Measurements from ENCODE around the gene IFIT1B.
"Not testable (repeated sequence)": the region's sequence is repeated elsewhere in the genome, so short reads cannot be mapped to it uniquely, and the experiment has no call there.

The IFIT1B gene, protein sequence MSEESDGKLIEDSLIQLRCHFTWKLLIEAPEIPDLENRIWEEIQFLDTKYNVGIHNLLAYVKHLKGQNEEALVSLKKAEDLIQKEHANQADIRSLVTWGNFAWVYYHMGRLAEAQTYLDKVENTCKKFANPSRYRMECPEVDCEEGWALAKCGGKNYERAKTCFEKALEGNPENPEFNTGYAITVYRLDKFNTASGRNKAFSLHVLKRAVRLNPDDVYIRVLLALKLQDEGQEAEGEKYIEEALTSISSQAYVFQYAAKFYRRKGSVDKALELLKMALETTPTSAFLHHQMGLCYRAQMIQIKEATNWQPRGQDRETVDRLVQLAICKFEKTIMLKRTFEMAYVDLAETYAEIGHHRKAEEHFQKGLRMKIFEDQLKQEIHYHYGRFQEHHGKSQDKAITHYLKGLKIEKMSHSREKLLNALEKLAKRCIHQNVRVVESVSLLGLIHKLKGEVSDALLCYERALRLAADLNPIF

DNA sequence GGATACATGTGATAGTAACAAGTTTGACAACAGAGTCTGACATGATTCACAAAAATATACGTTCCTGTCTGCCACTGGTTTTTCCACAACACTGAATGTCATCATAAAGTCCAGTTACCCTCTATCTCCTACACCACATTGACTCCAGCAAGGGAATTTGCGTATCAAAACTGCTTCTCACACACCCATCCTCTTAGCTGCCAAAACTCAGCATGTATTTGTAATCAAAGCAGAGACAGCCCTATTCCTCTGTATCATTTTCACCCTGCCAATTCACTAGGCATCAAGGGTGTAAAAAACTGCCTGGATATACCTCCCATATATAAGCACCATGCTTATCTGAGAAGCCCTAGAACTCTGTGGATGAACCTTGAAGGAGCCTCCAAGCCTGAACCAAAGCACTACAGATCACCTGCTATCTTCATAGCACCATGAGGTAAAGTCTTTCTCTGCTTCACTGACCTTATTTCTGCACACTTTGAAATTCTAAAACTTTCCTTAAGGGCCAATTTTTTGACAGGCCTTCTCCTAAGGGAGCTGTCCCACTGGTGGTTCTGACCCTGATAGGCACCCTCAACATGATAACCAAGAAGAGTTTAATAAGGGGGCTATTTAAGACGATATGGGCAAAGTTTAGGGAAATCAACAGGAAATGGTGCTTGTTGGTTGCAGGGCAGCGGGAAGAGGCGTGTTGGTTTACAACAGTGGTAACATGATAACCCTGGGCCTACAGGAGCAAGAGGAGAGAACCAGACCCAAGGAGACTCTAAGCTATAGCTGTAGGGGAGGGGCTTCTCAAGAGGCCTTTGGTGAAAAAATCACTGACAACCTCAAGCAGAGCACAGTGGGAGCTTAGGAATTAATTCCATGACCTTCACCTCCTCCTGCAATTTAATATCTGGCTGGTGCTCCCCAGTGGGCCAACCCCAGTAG is at the start of gene IFIT1B:
IFIT1B (plus strand) TSS at position 352 of the 933 bp plus-strand sequence; CDS start at position 432, 80 bp downstream.
- no peak for DNase-seq (ENCODE audit: low read depth, low spot score)

DNA sequence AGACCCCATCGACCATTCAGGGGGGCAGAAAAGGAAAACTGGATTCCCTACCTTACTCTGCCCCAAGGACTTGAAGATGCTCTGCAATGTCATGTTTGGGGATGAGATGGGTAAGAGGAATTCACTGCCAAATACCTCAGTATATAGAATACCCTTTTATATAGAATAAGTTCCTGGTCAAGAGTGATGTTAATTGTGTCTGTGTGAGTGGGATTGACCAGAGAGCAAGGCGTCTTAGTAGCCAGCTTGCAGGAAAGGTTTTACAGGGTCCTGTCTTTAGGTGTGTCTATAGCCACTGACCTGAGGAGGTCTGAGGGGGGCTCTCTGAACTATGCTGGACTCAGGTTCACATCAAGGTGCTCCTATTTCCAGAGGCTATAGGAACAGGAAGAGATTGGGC is 48.7 kb upstream of the IFIT1B start:
- no peak for DNase-seq (ENCODE audit: low read depth, low spot score)

DNA sequence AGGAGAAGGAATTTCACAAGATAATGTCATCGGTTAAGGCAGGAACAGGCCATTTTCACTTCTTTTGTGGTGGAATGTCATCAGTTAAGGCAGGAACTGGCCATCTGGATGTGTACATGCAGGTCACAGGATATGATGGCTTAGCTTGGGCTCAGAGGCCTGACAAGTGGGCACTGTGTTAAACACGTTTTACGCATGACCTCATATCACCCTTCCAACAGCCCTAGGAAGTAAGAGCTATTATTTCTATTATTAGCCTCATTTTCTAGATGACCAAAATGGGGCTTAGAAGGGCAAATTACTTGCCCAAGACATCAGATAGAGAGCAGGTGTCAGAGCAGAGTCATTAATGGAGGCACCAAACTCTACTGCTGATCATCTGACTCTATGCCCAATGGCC is 47.8 kb upstream of the IFIT1B start:
- DNase-seq (ENCODE audit: low read depth, low spot score): not testable (repeated sequence)

DNA sequence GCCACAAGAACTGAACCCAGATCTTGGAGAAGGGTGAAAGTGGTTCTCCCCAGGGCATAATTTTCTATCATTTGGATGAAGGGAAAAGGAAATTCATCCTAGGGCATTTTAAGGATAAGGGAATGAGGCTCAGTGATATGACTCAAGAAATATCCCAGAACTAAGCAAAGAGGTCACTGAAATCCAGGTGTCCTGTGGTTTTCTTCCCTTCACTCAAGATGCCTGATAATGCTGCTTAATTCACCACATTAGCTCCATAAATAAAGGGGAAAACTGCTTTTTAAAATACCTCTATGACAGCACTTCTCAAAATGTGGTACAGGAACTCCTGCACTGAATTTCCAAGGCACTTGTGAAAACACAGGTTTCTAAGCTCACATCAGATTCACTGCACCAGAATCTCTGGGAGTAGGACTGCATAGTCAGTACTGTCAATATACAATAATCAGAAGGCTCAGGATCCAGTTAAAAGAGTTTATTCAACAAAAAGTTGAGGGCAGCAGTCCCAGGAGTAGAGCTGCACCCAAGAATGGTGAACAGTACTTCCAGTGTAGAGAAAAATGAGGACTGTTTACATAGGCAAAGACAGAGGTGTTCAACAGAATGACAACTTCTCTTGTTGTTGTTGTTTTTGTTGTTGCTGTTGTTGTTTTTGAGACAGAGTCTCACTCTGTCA is 47.2 kb upstream of the IFIT1B start:
- DNase-seq (ENCODE audit: low read depth, low spot score): no peak

DNA sequence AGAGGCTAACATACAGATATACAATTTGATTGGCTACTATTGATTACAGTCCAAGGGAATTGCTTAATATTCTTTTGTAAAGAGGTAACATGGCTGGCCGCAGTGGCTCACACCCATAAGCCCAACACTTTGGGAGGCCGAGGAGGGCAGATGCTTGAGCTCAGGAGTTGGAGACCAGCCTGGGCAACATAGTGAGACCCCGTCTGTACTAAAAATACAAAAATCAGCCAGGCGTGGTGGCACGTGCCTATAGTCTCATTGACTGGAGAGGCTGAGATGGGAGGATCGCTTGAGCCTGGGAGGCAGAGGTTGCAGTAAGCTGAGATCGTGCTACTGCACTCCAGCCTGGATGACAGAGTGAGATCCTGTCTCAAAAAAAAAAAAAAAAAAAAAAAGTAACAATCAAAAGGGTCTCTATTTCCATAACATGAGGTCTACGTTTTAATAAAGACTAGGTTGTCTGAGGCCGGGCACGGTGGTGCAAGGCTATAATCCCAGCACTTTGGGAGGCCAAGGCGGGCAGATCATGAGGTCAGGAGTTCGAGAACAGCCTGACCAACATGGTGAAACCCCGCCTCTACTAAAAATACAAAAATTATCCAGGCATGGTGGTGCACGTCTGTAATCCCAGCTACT is 46.3 kb upstream of the IFIT1B start:
- DNase-seq (ENCODE audit: low read depth, low spot score): not testable (repeated sequence)

DNA sequence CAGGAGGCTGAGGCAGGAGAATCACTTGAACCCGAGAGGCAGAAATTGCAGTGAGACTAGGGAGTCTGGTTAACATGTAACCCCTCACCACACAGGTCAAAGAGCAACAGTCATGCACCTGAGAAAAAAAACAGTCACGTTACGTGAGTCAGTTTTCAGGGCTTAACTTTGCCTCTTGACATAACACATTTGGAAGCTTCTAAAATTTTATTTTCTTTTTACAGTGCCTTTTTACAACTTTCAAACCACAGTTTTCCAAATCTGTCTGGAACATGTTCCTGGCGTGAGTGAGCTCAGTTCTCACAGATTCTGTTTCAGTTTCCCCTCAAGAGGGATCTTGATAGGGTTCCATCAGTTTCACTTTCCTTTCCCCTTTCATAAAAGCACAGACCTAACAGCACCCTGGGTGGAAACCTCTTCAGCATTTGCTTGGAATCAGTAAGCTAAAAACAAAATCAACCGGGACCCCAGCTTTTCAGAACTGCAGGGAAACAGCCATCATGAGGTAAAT is 45.7 kb upstream of the IFIT1B start:
- no peak for DNase-seq (ENCODE audit: low read depth, low spot score)

DNA sequence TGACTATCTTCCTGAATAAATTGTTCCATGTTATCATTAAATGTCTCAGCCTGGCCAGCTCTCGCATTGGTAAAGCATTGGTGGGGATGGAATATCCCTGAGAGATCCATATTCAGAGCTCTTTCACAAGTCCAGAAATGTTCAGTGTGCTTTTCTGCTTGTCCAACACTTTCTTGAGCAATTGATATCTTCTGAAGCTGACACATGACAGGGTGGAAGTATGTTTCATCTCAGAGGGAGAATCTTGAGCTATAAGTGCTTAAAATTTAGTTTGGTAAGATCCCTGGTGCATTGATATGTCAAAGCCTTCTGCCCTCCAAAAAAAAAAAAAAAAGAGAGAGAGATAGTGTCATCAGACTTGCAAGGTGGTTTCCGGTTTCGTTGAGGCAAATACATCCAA is 42.6 kb upstream of the IFIT1B start:
- no peak for DNase-seq (ENCODE audit: low read depth, low spot score)

DNA sequence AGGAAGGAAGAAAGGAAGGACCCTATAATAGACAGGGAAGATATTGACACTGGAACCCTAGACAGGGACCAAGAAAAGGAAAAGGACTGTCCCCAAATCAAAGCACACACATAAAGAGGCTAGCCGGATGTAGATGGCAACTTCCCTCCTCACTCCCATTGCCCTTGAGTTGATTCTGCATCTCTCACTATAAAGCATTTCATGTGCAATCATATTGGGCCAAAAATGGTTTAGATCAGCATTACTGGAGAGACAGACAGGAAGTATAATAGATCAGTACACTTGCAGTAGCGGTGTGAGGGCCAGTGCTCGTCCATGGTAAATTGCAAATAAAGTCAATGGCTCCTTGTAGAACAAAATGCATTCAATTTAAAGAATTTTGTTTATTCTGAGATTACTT is 41.6 kb upstream of the IFIT1B start:
- no peak for DNase-seq (ENCODE audit: low read depth, low spot score)

DNA sequence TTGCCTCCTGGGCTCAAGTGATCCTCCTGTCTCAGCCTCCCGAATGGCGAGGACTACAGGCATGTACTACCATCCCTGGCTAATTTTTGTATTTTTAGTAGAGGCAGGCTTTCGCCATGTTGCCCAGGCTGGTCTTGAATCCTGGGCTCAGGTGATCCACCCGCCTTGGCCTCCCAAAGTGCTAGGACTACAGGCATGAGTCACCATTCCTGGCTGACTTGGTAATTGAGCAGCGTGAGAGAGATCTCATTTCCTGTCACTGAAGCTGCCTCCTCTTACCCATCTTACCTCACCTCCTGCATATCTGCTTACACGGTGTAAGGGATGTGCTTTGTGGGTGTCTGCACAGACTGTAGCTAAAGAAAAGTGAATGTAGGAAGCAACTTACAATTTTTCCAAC is 40.4 kb upstream of the IFIT1B start:
- DNase-seq (ENCODE audit: low read depth, low spot score): no peak

DNA sequence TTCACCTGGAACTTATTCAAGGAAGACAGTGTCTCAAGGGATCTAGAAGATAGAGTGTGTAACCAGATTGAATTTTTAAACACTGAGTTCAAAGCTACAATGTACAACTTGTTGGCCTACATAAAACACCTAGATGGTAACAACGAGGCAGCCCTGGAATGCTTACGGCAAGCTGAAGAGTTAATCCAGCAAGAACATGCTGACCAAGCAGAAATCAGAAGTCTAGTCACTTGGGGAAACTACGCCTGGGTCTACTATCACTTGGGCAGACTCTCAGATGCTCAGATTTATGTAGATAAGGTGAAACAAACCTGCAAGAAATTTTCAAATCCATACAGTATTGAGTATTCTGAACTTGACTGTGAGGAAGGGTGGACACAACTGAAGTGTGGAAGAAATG is 39.1 kb upstream of the IFIT1B start:
- DNase-seq (ENCODE audit: low read depth, low spot score): no peak

DNA sequence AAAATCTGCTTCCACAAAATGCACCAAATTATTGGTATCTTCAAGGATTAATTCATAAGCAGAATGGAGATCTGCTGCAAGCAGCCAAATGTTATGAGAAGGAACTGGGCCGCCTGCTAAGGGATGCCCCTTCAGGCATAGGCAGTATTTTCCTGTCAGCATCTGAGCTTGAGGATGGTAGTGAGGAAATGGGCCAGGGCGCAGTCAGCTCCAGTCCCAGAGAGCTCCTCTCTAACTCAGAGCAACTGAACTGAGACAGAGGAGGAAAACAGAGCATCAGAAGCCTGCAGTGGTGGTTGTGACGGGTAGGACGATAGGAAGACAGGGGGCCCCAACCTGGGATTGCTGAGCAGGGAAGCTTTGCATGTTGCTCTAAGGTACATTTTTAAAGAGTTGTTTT is 38.0 kb upstream of the IFIT1B start:
- no peak for DNase-seq (ENCODE audit: low read depth, low spot score)

DNA sequence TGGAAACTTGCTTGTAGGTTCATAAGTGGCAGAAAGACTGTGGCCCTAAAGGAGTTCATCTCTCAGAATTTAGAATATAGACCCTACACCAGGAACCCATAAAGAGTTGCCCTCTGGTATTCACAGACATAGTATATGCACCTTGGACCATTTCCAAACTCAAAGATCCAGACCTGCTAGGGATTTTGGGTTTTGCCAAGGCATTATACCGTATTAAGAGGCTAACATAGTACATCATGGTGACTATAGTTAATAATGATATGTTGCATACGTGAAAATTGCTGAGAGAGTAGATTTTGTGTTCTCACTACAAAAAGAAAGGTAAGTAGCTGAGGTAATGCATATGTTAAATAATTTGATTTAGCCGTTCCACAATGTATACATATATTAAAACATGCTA is 36.2 kb upstream of the IFIT1B start:
- DNase-seq (ENCODE audit: low read depth, low spot score): no peak

DNA sequence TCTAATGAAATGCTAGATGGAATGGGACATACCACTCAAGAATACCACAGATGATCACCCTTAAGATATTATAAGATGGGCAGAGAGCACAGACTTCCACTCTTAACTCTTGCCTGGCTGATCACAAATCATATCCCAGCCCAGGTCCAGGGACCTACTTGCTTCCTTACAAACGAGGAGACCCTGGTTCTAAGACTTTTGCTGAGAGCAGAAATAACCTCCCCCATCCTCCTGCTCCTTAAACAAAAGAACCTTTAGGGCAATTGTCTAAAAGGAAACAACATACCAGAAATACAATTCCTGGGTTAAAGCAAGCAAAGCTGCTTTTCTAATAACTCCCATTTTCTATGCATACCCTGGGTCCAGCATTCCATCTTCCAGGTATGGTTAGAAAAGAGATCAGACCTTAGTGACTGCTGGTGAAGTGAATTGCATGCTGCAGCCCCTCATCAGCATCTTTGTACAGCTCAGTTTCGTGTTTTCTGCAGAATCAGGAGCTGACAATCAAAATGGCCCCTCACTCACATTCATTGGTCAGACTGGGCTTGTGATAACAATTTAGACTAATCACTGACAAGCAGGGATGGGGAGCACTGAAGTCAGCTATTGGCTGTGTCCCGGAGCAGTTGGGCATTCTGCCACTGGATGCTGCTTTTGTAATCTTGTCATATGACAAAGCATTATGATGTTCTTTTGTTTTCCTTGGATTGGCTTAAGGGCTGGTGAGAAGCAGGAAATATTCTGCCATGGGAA is 35.5 kb upstream of the IFIT1B start:
- no peak for DNase-seq (ENCODE audit: low read depth, low spot score)

DNA sequence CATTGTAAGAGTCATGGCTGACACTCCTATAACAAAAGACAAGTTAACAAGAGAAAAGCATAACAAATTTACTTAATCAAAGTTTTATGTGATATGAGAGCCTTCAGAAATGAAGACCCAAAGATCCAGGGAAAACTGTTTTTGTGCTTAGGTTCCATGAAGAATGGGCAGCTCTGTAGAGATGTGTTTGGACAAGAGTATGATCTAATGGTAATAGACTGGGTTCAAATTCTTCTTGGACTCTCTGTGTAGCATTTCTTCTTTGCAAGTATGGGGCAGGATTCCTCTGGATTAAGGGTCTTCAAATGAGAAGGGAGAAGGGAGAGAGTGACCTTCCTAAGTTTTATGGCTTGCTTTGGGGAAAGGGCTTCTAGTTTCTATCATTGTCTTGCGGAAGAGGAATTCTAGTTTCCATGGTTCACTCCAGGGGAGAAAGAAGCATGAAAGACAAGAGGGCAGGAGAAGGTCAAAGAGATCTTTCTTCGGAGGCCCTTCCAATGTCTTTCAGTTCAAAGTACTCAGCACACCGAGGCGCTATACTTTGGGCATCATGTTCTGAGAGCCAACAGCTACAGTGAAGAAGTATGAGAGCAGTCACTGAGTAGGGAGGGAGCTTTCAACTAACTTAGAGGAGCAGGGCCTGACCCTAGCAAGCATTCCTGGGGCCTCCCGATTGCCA is 34.6 kb upstream of the IFIT1B start:
- no peak for DNase-seq (ENCODE audit: low read depth, low spot score)

DNA sequence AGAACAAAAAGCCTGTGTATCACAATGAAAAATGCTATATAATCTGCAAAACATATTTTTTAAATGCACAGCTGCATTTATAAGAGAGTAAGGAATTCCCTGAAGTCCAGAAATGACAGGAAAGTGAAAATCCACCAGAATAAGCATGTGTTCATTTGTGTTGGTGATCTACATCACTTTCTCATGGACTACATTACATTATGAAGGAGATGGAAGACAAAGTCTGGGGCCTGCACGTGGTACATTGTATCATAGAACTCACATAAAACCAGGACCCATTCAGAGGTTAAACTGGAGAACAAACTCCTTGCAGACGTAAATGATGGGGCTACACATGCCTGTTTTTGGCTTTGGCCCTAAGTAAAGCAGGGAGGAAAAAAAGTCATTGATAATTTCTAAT is 33.7 kb upstream of the IFIT1B start:
- no peak for DNase-seq (ENCODE audit: low read depth, low spot score)

DNA sequence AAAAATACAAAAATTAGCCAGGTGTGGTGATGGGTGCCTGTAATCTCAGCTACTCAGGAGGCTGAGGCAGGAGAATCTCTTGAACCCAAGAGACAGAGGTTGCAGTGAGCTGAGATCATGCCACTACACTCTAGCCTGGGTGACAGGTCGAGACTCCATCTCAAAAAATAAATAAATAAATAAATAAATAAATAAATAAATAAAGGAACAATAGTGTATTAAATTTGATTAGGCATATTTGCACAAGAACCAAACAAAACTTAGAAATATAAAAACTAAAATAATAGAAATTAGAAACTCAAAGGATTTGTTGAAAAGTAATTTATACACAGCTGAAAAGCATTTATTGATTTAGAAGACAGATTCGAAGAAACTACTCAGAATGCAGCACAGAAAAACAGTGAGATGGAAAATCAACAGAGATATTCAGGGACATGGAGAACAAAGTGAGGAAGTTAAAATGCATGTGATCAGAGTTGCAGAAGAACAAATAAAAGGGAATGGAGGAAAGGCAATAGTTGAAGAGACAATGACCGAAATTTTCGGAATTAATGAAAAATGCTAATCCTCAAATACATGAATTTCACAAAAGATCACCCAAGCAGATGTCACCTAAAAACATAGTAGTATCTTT is 32.4 kb upstream of the IFIT1B start:
- no peak for DNase-seq (ENCODE audit: low read depth, low spot score)

DNA sequence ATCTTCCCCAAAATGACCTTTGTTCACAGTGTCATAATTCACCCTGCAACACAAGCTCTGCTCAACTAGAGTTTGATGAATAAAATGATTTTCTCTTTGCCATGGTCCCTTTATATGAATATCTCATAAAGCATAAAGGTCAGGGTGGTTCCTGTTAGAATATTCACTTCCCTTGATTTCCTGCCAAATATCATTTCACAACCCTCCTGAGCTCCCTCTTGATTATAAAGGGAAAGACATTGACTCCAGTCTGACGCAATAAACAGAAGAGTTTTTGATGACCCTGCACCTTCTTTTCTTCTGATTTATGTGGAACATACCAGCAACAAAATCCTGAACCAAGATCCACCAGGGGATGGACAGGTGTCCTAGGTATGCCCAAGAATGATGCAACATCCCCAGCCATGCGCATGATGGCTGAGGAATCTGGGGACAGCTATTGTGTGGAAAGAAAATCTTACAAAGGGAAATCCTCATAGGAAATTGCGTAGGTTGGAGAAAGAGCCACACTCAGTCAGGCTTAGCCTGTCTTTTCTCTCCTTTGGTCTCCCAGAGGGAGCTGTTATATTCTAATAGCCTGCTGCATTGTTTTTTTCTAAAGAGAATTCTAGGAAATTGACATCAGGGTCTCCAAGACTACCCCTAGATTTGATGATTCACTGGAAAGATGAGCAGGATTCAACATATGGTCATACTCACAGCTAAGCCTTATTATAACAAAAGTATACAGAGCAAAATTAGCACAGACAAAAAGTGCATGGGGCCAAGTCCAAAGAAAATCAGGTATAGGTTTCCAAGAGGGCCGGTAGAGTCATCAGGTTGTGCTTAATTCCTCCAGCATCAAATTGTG is 31.2 kb upstream of the IFIT1B start:
- no peak for DNase-seq (ENCODE audit: low read depth, low spot score)

DNA sequence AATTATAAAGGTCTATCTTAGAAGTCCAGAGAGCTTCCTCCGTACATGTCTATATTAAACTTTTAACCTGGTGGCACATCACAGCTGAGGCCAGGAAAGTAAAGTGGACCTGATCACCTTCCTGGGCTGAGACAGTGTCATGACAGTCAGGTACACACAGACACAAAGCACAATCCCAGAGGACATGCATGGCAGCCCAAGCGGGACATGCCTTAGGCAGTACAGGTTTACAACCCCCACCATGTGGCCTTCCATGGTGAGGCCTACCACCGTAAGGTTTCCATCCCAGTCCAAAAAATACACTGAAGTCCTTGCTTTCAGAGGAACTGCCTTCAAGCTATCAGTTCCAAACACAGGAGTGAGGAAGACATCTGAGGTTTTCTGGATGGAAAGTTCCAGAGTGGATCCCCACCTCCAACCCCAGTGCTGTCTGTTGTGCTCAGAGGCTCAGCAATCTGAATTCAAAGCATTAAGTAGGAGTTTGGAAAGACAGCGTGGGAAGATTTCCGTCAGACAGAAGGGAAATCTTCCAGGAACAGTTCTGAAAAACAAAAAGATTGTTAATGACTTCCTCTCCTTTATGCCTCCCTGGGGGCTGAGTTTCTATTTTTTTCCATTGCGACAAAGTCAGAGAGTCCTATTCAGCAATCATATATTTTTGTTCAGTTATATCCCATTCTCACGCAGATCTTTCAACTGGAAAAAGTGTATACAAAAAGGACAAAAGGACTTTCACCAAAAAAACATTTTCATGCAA is 30.0 kb upstream of the IFIT1B start:
- no peak for DNase-seq (ENCODE audit: low read depth, low spot score)

Data from activated CD4-positive, CD25-positive, alpha-beta regulatory T cell treated with anti-CD3 and anti-CD28 coated beads, Interleukin-2, amount 50 U/mL, for 16 hours (primary cell).